Measurements from ENCODE around the gene RBM46.

Gene RBM46

DNA sequence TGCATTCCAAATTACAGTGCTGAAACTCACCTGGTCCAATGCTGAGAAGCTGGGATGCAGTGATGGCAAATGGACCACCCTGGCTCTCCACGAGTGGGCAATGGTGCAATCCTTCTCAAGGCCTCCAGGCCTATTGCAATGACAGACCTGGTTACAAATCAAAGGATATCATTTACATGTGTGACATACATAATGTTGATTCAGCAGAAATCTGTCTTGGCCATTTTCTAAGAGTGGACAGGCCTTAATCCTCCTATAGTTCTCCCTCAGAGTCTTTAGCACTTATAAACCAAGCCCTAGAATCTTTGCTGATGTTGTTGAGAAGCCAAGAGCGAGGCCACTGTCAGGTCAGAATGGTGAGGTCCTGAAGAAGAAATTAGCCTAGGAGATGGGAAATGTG is 20.2 kb upstream of the RBM46 start:
- H3K79me2 ChIP-seq (ENCODE audit: insufficient read depth, low read depth): no peaks in the 10 kb centered on the region
- no peaks in the 10 kb centered on the region for H3K4me1 ChIP-seq (ENCODE audit: low read depth, poor library complexity, severe bottlenecking)
- no peaks in the 10 kb centered on the region for H3K27me3 ChIP-seq (ENCODE audit: insufficient read depth, low read depth)
- H3K4me3 ChIP-seq (IDR thresholded peaks at IDR 0.05; ENCODE audit: insufficient read depth, low read depth, low read length): no peak overlapping the region
- no peak overlapping the region for H3K9ac ChIP-seq
- no peak overlapping the region for H3K27ac ChIP-seq
- TF ChIP-seq CTCF (conservative IDR thresholded peaks at IDR 0.05; ENCODE audit: low read depth, low read length): no peak
- H4K20me1 ChIP-seq (ENCODE audit: insufficient read depth): no peaks in the 10 kb centered on the region
- no peak overlapping the region for H3K4me2 ChIP-seq
- no peaks in the 10 kb centered on the region for H3K36me3 ChIP-seq (ENCODE audit: insufficient read depth)
- H2AFZ ChIP-seq (ENCODE audit: low read depth): no peak overlapping the region

DNA sequence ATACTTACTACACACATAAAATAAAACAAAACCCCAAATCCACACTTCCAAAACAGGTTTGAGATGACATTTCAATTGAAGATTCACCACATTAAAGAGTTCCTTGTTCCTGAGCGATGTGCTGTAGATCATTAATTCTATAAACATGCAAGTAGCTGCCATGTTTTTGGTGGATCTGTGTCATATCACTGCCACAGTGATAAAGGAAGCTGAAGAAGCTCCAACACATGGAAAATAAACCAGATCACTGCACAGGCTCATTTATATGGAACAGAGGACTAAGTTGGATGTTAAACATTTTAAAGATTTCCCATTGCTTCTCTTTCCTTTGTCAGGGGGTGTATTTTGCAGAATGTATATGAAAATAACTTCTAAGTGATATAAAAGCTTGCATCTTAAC is 2.8 kb upstream of the RBM46 start:
- H3K79me2 ChIP-seq (ENCODE audit: insufficient read depth, low read depth): no peaks in the 10 kb centered on the region
- H3K4me1 ChIP-seq (ENCODE audit: low read depth, poor library complexity, severe bottlenecking): no peaks in the 10 kb centered on the region
- no peak overlapping the region for H3K4me3 ChIP-seq (IDR thresholded peaks at IDR 0.05; ENCODE audit: insufficient read depth, low read depth, low read length)
- H3K27ac ChIP-seq: no peak overlapping the region
- no peaks in the 10 kb centered on the region for H3K36me3 ChIP-seq (ENCODE audit: insufficient read depth)
- TF ChIP-seq CTCF (conservative IDR thresholded peaks at IDR 0.05; ENCODE audit: low read depth, low read length): no peak
- no peak overlapping the region for H3K4me2 ChIP-seq
- no peaks in the 10 kb centered on the region for H3K27me3 ChIP-seq (ENCODE audit: insufficient read depth, low read depth)
- no peaks in the 10 kb centered on the region for H4K20me1 ChIP-seq (ENCODE audit: insufficient read depth)
- no peak overlapping the region for H3K9ac ChIP-seq
- no peak overlapping the region for H2AFZ ChIP-seq (ENCODE audit: low read depth)

GRCh38 chr4:154779362-154779947 is 1.6 kb upstream of the RBM46 start:
- Histone ChIP-seq H3K27ac (no peak overlapping the region), H3K4me1 (ENCODE audit: low read depth, poor library complexity, severe bottlenecking) (no peaks in the 10 kb centered on the region), H3K79me2 (ENCODE audit: insufficient read depth, low read depth) (no peaks in the 10 kb centered on the region), H3K9ac (no peak overlapping the region), H3K4me2 (no peak overlapping the region), H3K36me3 (ENCODE audit: insufficient read depth) (no peaks in the 10 kb centered on the region), H3K4me3 (IDR thresholded peaks at IDR 0.05; ENCODE audit: insufficient read depth, low read depth, low read length) (no peak overlapping the region), H4K20me1 (ENCODE audit: insufficient read depth) (no peaks in the 10 kb centered on the region), H3K27me3 (ENCODE audit: insufficient read depth, low read depth) (no peaks in the 10 kb centered on the region), H2AFZ (ENCODE audit: low read depth) (no peak overlapping the region)
- TF ChIP-seq CTCF (conservative IDR thresholded peaks at IDR 0.05; ENCODE audit: low read depth, low read length): peak; percentile 49

GRCh38 chr4:154781983-154782293 is 866 bp downstream of the RBM46 start:
- no peak for TF ChIP-seq CTCF (conservative IDR thresholded peaks at IDR 0.05; ENCODE audit: low read depth, low read length)
- Histone ChIP-seq H3K27me3 (ENCODE audit: insufficient read depth, low read depth) (no peaks in the 10 kb centered on the region), H2AFZ (ENCODE audit: low read depth) (no peak overlapping the region)

More at GRCh38 chr4:154781983-154782293, 866 bp downstream of the RBM46 start:
- H3K4me1 ChIP-seq (ENCODE audit: low read depth, poor library complexity, severe bottlenecking): no peaks in the 10 kb centered on the region
- no peak overlapping the region for H3K4me3 ChIP-seq (IDR thresholded peaks at IDR 0.05; ENCODE audit: insufficient read depth, low read depth, low read length)
- no peaks in the 10 kb centered on the region for H3K79me2 ChIP-seq (ENCODE audit: insufficient read depth, low read depth)
- H3K36me3 ChIP-seq (ENCODE audit: insufficient read depth): no peaks in the 10 kb centered on the region
- H3K4me2 ChIP-seq: no peak overlapping the region
- H4K20me1 ChIP-seq (ENCODE audit: insufficient read depth): no peaks in the 10 kb centered on the region
- no peak overlapping the region for H3K27ac ChIP-seq
- H3K9ac ChIP-seq: no peak overlapping the region
